Bronchial epithelial cell (primary cell): ENCODE results near the gene SYNGR1. TPM values are rescaled to one million over a fixed set of nuclear protein-coding genes. Genes with fewer than 3 reads are reported as not detected.
A peak's percentile ranks its signal among the peaks of the same experiment; 100 is the strongest.
"Not testable (repeated sequence)": the region's sequence is repeated elsewhere in the genome, so short reads cannot be mapped to it uniquely, and the experiment has no call there.

Experiments
- DNase-seq: peaks from one replicate; pipeline ENCODE4 v3.0.0-alpha.2; 2010; ENCODE audit warnings: low read depth
- FAIRE-seq: peaks from 2 replicates; lab custom pipeline; 2011; peaks lifted over from hg19 to GRCh38; lab: Jason Lieb, UNC
- H3K27me3 ChIP-seq: 2 replicates; pipeline ENCODE4 v1.5.1; 2011; ENCODE audit warnings: low read length; ENCODE audit not compliant: control insufficient read depth, insufficient read depth
- H3K36me3 ChIP-seq: 2 replicates; pipeline ENCODE4 v1.5.1; 2011; ENCODE audit warnings: low read length; ENCODE audit not compliant: control insufficient read depth, insufficient read depth
- H3K4me3 ChIP-seq: 2 replicates; pipeline ENCODE4 v1.5.1; 2011; ENCODE audit warnings: mild to moderate bottlenecking, low read depth, low read length, control low read depth
- total RNA-seq: library from RNA; depleted of rRNA; stranded (reverse); fragments of >200 nt; gene quantifications from 2 replicates; pipeline ENCODE4 v1.2.1, GENCODE V29; 2014
- TF ChIP-seq, protein P1 (sequence below): IDR thresholded peaks from 2 replicates; pipeline ENCODE4 v1.5.1; 2011; ENCODE audit warnings: mild to moderate bottlenecking, moderate library complexity, low read length, control low read depth, inconsistent platforms; ENCODE audit not compliant: insufficient read depth, severe bottlenecking

The SYNGR1 gene
- total RNA-seq, 1 donor from 2014 or later: 0.26 TPM

DNA sequence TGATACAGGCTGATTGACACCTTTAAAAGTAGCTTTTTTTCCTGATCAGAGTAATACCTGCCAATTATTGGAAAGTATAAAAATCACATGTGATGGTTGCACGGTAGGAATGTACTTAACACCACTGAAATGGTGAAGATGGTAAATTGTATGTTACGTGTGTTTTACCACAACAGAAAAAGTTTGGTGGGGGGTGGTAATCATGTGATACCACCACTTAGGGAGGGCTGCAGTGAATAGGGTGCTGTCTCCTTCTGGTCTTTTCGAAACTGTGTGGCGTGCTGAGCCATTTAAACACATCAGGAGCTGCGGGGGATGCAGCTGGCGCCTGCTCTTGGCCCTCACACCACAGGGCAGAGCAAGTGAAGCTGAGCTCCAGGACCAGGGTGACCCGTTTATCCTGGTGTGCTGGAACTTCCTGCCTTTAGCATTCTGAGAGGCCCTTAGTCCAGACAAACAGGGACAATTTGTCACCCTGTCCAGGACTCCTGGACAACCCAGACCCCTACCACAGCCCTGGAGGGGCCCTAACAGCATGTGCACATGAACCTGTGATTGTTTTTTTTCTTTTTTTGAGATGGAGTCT is 2.6 kb downstream of the SYNGR1 start:
- DNase-seq (no peak), FAIRE-seq (no peak)
- TF ChIP-seq, protein P1, sequence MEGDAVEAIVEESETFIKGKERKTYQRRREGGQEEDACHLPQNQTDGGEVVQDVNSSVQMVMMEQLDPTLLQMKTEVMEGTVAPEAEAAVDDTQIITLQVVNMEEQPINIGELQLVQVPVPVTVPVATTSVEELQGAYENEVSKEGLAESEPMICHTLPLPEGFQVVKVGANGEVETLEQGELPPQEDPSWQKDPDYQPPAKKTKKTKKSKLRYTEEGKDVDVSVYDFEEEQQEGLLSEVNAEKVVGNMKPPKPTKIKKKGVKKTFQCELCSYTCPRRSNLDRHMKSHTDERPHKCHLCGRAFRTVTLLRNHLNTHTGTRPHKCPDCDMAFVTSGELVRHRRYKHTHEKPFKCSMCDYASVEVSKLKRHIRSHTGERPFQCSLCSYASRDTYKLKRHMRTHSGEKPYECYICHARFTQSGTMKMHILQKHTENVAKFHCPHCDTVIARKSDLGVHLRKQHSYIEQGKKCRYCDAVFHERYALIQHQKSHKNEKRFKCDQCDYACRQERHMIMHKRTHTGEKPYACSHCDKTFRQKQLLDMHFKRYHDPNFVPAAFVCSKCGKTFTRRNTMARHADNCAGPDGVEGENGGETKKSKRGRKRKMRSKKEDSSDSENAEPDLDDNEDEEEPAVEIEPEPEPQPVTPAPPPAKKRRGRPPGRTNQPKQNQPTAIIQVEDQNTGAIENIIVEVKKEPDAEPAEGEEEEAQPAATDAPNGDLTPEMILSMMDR: no peak
- Histone ChIP-seq H3K27me3 (peaks cover 2% of the 10 kb centered on the region), H3K4me3 (no peak overlapping the region), H3K36me3 (no peaks in the 10 kb centered on the region)

DNA sequence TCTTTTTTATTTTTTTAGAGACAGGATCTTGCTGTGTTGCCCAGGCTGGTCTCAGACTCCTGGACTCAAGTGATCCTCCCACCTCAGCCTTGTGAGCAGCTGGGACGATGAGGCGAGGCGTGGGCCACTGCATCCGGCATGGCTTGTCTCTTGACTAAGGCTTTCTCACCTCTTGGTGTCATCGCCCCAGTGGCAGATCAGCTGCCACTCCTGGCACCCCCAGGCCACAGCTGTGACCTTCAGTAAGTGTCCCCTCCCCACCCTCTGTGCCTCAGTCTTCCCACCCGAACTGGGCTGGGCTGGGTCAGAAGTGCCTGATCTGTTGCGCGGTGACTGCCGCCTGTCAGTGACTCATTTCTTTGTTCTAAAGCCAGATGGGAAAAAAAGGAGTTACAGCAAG is 3.6 kb downstream of the SYNGR1 start:
- Histone ChIP-seq H3K4me3 (no peak overlapping the region), H3K27me3 (peaks cover 2% of the 10 kb centered on the region), H3K36me3 (no peaks in the 10 kb centered on the region)
- TF ChIP-seq, protein P1: no peak
- peak; percentile 26 for DNase-seq
- no peak for FAIRE-seq

DNA sequence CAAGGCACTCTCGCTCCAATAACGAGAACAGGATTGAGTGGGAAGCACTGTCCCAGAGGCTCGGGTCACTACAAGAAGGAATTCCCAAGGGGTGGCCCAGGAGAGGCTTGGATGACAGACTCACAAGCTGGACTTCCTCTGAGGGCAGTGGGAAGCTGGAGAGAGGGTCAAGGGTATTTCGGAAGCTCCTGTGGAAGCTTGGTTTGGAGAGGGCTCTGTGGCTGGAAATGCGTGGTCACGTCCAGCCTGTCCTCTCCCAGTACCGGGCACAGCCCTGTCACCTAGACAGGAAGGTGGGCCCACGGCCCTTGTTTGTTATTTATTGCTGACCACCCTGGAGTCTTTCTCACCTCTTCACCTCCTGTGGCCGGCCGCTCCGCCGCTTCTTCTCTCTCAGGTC is 5.3 kb downstream of the SYNGR1 start:
- Histone ChIP-seq H3K27me3 (peaks cover 2% of the 10 kb centered on the region), H3K4me3 (no peak overlapping the region), H3K36me3 (no peaks in the 10 kb centered on the region)
- TF ChIP-seq, protein P1: no peak
- FAIRE-seq (peak; percentile 72), DNase-seq (no peak)

GRCh38 chr22:39355805-39356204 is 6.0 kb downstream of the SYNGR1 start:
- FAIRE-seq, H3K36me3 ChIP-seq, DNase-seq, H3K4me3 ChIP-seq, H3K27me3 ChIP-seq: not testable (repeated sequence)

DNA sequence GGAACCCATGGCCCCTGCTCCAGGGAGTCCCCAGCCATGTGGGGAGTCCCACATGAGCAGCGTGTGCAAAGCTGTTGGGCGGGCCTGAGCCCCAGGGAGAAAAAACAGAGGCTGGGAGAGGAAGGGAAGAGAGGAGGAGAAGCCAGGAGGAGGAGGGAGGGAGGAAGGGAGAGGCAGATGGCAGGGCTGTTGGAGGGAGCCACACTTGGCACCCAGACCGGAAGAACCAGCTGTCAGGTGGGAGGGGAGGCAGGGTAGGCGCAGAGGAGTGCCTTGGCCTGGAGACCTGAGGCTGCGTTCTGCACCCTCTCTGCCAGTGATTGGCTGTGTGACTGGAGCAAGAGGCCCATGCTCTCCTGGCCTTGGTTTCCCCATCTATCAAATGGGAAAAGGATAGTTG is 6.7 kb downstream of the SYNGR1 start:
- TF ChIP-seq, protein P1: no peak
- FAIRE-seq: no peak

GRCh38 chr22:39357110-39358108 is 7.6 kb downstream of the SYNGR1 start:
- not testable (repeated sequence) for FAIRE-seq

More for the DNA sequence above, 6.7 kb downstream of the SYNGR1 start:
- no peaks in the 10 kb centered on the region for H3K27me3 ChIP-seq
- H3K36me3 ChIP-seq: no peaks in the 10 kb centered on the region
- no peak overlapping the region for H3K4me3 ChIP-seq
- DNase-seq: no peak

GRCh38 chr22:39358197-39358596 is 8.4 kb downstream of the SYNGR1 start:
- not testable (repeated sequence) for H3K36me3 ChIP-seq, DNase-seq, H3K27me3 ChIP-seq, H3K4me3 ChIP-seq, FAIRE-seq

More at GRCh38 chr22:39357110-39358108, 7.6 kb downstream of the SYNGR1 start:
- H3K36me3 ChIP-seq, H3K27me3 ChIP-seq, DNase-seq, H3K4me3 ChIP-seq: not testable (repeated sequence)
